Measurements from ENCODE around the gene SPON1.

- no peak for TF ChIP-seq CTCF (IDR thresholded peaks at IDR 0.05; ENCODE audit: low read length)
- TF ChIP-seq EZH2 (optimal IDR thresholded peaks at IDR 0.05; ENCODE audit: low read depth, low read length) = no peak
These were observed 218.6 kb downstream of the SPON1 start for GRCh38 chr11:14181121-14181520.
